HL-60 (cell line): ENCODE measurements around the gene ETV7.

Experiments
- CTCF ChIP-seq: IDR thresholded peaks from one replicate; pipeline ENCODE4 v1.5.1; 2011; ENCODE audit warnings: low read length, control low read depth, inconsistent platforms; ENCODE audit not compliant: insufficient read depth
- POLR2AphosphoS5 ChIP-seq: IDR thresholded peaks from 2 replicates; pipeline ENCODE4 v1.6.1; 2012; ENCODE audit warnings: low read depth
- REST ChIP-seq: IDR thresholded peaks from 2 replicates; pipeline ENCODE4 v1.6.1; 2012; ENCODE audit warnings: low read depth; ENCODE audit not compliant: insufficient replicate concordance
- SPI1 ChIP-seq: IDR thresholded peaks from 2 replicates; pipeline ENCODE4 v1.6.1; 2012; ENCODE audit warnings: low read depth, mild to moderate bottlenecking, borderline replicate concordance

GRCh38 chr6:36320475-36320874, 67.0 kb downstream of the ETV7 start:
- TF ChIP-seq CTCF (no peak), POLR2AphosphoS5 (no peak), SPI1 (no peak), REST (no peak)
